Measurements from ENCODE around the gene DGKQ.

Gene DGKQ

DNA sequence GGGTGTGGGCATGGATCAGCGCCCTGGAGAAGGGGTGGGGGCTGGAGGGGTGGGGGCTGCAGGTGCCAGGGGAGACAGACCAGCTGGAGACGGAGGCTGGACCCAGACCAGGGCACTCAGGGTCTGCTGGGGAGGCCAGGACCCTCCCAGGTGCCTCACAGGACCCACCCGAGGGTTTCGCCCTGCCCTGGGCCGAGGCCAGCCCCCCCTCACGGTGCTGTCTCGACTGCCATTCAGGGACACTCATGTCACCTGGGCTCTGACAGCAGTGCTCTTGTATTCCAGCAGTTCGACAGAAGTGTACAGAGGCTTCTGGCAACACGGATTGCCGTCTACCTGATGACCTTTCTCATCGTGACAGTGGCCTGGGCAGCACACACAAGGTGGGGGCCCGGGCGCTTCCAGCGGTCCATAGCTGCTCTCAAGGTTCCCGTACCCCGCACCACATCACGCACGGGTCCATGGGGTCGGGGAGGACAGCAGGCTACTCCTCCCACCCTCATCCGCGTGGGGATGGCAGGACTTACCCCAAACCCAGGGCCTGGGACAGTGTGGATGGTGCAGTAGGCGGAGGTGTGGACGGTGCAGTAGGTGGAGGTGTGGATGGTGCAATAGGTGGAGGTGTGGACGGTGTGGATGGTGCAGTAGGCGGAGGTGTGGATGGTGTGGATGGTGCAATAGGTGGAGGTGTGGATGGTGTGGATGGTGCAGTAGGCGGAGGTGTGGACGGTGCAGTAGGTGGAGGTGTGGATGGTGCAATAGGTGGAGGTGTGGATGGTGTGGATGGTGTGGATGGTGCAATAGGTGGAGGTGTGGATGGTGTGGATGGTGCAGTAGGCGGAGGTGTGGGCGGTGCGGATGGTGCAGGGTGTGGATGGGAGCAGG, 23.0 kb downstream of the DGKQ start:
- H3K4me3 ChIP-seq (ENCODE audit: low read depth, low read length), result no peak overlapping the region
- no peak for DNase-seq (ENCODE audit: low read depth)
- TF ChIP-seq, protein P1, sequence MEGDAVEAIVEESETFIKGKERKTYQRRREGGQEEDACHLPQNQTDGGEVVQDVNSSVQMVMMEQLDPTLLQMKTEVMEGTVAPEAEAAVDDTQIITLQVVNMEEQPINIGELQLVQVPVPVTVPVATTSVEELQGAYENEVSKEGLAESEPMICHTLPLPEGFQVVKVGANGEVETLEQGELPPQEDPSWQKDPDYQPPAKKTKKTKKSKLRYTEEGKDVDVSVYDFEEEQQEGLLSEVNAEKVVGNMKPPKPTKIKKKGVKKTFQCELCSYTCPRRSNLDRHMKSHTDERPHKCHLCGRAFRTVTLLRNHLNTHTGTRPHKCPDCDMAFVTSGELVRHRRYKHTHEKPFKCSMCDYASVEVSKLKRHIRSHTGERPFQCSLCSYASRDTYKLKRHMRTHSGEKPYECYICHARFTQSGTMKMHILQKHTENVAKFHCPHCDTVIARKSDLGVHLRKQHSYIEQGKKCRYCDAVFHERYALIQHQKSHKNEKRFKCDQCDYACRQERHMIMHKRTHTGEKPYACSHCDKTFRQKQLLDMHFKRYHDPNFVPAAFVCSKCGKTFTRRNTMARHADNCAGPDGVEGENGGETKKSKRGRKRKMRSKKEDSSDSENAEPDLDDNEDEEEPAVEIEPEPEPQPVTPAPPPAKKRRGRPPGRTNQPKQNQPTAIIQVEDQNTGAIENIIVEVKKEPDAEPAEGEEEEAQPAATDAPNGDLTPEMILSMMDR (IDR thresholded peaks at IDR 0.05; ENCODE audit: insufficient read depth, low read depth, low read length, missing control alignments), result no peak

DNA sequence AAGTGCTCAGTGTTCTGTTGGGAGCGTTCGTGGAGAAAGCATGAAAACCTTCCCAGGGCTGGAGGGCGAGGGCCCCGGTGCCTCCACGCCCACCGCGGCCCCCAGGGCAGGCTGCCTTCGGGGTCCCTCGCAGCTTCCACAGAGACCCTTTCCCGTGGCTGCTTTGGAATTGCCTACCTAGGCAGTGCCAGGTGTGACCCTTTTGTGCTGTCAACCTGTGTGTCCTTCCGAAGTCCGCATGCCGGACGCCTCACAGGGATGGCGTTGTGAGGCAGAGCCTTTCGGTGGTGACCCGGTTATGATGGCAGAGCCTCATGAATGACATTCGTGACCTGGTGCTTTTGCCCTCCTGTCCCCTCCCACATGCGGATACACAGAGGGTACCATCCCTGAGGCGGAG, 23.7 kb downstream of the DGKQ start:
- H3K4me3 ChIP-seq (ENCODE audit: low read depth, low read length), result no peak overlapping the region
- DNase-seq (ENCODE audit: low read depth), result no peak
- TF ChIP-seq, protein P1 (IDR thresholded peaks at IDR 0.05; ENCODE audit: insufficient read depth, low read depth, low read length, missing control alignments), result no peak

DNA sequence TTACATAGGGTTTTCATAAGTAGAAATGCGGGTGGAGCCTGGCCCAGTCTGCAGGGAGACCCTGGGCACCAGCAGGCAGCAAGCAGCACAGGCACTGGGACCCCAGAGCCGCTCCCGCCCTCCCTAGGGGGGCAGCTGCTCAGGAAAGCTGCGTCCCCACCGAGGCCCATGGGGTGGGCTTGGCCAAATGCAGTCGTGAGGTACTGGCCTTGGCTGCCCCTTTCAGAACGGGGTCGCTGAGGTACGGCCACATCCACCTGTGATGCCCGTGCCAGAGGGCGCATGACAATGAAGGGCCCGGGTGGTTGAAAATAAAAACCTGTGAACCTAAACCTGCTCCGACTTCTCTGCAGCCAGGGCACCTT, 24.5 kb downstream of the DGKQ start:
- DNase-seq (ENCODE audit: low read depth), result no peak
- TF ChIP-seq, protein P1 (IDR thresholded peaks at IDR 0.05; ENCODE audit: insufficient read depth, low read depth, low read length, missing control alignments), result no peak
- H3K4me3 ChIP-seq (ENCODE audit: low read depth, low read length), result no peak overlapping the region

DNA sequence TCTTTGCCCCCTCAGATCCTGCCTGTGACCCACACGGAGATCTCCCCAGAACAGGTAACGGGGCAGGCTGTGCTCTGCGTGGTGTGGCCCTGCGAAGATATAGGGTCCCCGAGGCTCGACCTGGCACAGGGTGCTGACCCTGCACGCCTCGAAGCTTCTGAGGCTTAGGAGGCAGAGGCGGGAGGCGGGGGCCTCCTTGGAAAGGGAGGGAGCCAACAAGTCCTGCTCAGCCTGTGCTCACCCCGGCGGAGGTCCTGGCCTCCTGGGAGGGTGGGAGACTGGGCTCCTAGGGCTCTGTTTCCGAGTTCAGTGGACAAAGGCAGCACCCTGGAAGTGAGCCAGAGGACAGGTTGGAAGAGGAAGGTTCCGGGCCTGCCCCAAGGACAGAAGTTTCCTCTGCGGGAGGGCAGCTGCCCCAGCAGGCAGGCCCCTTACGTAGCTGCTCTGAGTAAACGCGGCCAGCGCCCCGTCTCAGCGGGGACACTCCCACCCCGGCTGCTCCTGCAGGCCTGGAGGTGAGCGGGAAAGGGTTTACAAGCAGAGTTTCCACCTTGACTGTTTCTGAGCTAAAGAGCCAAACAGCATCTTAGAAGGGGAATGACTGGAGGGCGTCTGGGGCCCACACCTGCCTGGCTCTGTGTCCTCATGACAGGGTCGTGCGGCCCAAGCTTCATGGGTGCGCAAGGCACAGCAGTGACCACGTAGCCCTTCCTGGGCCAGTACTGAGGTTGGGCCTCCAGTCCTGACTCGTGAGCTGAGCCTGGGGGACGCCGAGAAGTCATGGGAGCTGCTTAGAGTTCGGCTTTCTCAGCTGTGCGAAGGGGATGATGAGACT, 25.1 kb downstream of the DGKQ start:
- DNase-seq (ENCODE audit: low read depth), result no peak
- no peak overlapping the region for H3K4me3 ChIP-seq (ENCODE audit: low read depth, low read length)
- TF ChIP-seq, protein P1 (IDR thresholded peaks at IDR 0.05; ENCODE audit: insufficient read depth, low read depth, low read length, missing control alignments), result no peak

DNA sequence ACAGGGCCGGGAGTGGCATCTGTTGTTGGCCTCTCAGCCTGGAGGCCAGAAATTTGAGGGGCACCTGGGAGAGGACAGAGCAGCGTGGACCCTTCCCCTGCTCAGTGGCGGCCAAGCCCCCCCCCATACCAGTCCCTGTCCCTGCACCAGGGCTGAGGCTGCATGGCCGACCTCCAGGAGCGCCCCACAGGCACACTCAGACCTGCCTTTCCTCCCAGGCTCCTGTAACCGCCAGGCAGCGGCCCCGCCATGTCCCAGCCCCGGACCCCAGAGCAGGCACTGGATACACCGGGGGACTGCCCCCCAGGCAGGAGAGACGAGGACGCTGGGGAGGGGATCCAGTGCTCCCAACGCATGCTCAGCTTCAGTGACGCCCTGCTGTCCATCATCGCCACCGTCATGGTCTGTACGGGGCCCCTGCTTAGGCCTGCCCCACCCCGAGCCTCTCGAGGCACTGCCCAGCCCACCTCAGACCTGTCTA, 25.8 kb downstream of the DGKQ start:
- TF ChIP-seq, protein P1 (IDR thresholded peaks at IDR 0.05; ENCODE audit: insufficient read depth, low read depth, low read length, missing control alignments), result no peak
- DNase-seq (ENCODE audit: low read depth), result no peak
- H3K4me3 ChIP-seq (ENCODE audit: low read depth, low read length), result no peak overlapping the region

DNA sequence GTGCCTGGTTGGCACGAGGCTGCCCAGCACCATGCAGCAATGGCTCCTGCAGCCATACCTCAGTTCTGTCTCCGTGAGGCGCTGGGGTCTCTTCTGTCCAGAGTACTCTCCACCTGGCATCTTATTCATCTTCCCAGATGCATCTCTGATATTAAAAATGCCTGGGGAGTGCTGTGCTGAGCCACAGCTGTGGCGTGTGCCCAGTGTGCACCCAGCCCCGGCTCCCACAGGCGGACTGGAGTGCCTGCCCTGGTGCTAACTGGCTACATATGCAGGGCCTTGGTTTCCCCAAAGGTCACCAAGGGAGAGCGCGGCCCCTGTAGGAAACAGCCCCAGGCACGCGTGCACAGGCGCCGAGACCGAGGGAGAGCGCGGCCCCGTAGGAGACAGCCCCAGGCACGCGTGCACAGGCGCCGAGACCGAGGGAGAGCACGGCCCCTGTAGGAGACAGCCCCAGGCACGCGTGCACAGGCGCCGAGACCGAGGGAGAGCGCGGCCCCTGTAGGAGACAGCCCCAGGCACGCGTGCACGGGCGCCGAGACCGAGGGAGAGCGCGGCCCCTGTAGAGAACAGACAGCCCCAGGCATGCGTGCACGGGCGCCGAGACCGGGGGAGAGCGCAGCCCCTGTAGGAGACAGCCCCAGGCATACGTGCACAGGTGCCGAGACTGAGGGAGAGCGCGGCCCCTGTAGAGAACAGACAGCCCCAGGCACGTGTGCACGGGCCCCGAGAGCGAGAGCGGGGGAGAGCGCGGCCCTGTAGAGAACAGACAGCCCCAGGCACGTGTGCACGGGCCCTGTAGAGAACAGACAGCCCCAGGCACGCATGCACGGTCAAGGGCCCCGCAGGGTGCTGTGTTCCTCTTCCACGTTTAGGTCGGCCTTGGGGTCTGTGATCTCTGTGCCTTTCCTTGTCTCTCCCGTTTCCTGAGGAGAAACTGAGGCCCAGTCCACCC, 26.6 kb downstream of the DGKQ start:
- DNase-seq (ENCODE audit: low read depth), result no peak
- no peak overlapping the region for H3K4me3 ChIP-seq (ENCODE audit: low read depth, low read length)
- TF ChIP-seq, protein P1 (IDR thresholded peaks at IDR 0.05; ENCODE audit: insufficient read depth, low read depth, low read length, missing control alignments), result no peak
